Measurements from ENCODE around the gene MVK.

The MVK gene

GRCh38 chr12:109638735-109639134 is 65.1 kb downstream of the MVK start:
- no peak overlapping the region for H3K4me3 ChIP-seq (ENCODE audit: low read length)
- H3K27me3 ChIP-seq (ENCODE audit: control insufficient read depth, insufficient read depth, low read length) = no peaks in the 10 kb centered on the region
- H3K9ac ChIP-seq (ENCODE audit: low read length) = no peak overlapping the region
- H3K27ac ChIP-seq (ENCODE audit: low read depth, low read length) = no peak overlapping the region
- no peaks in the 10 kb centered on the region for H3K4me1 ChIP-seq (ENCODE audit: control insufficient read depth, insufficient read depth, low read length)
- H3K36me3 ChIP-seq (ENCODE audit: control insufficient read depth, insufficient read depth, low read length) = no peaks in the 10 kb centered on the region

GRCh38 chr12:109639151-109639872 is 65.7 kb downstream of the MVK start:
- Histone ChIP-seq H3K27ac (ENCODE audit: low read depth, low read length) (no peak overlapping the region), H3K36me3 (ENCODE audit: control insufficient read depth, insufficient read depth, low read length) (no peaks in the 10 kb centered on the region), H3K4me3 (ENCODE audit: low read length) (no peak overlapping the region), H3K9ac (ENCODE audit: low read length) (no peak overlapping the region), H3K4me1 (ENCODE audit: control insufficient read depth, insufficient read depth, low read length) (no peaks in the 10 kb centered on the region), H3K27me3 (ENCODE audit: control insufficient read depth, insufficient read depth, low read length) (no peaks in the 10 kb centered on the region)

DNA sequence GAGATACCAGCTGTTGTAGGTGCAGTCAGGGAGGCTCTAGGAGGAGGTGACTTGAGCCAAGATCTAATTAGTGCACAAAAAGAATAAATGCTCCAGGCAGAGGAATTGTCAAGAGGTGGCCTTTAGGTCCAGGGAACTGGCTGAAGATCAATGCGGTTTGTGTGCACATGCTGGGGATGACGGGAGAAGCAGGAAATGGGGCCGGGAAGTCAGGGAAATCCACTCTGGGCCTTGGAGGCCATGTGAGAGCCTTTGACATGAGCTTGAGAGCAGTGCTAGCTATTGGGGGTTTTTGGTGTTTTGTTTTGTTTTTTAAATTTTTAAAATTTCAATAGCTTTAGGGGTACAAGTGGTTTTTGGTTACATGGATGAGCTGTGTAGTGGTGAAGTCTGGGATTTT is 67.4 kb downstream of the MVK start:
- H3K27me3 ChIP-seq (ENCODE audit: control insufficient read depth, insufficient read depth, low read length) = no peaks in the 10 kb centered on the region
- H3K27ac ChIP-seq (ENCODE audit: low read depth, low read length) = no peak overlapping the region
- no peak overlapping the region for H3K4me3 ChIP-seq (ENCODE audit: low read length)
- H3K4me1 ChIP-seq (ENCODE audit: control insufficient read depth, insufficient read depth, low read length) = no peaks in the 10 kb centered on the region
- H3K36me3 ChIP-seq (ENCODE audit: control insufficient read depth, insufficient read depth, low read length) = no peaks in the 10 kb centered on the region
- H3K9ac ChIP-seq (ENCODE audit: low read length) = no peak overlapping the region

DNA sequence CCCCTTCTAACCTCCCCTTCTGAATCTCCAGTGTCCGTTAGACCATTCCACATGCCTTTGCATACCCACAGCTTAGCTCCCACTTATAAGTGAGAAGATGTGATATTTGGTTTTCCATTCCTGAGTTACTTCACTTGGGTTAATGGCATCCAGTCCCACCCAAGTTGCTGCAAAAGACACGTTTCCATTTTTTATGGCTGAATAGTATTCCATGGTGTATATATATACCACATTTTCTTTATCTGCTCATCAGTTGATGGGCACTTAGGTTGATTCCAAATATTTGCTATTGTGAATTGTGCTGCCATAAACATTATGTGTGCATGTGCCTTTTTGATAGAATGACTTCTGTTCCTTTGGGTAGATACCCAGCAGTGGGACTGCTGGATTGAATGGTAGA is 67.8 kb downstream of the MVK start:
- Histone ChIP-seq H3K27ac (ENCODE audit: low read depth, low read length) (no peak overlapping the region), H3K36me3 (ENCODE audit: control insufficient read depth, insufficient read depth, low read length) (no peaks in the 10 kb centered on the region), H3K9ac (ENCODE audit: low read length) (no peak overlapping the region), H3K4me1 (ENCODE audit: control insufficient read depth, insufficient read depth, low read length) (no peaks in the 10 kb centered on the region), H3K4me3 (ENCODE audit: low read length) (no peak overlapping the region), H3K27me3 (ENCODE audit: control insufficient read depth, insufficient read depth, low read length) (no peaks in the 10 kb centered on the region)

- Histone ChIP-seq H3K4me1 (ENCODE audit: control insufficient read depth, insufficient read depth, low read length) (no peaks in the 10 kb centered on the region), H3K27ac (ENCODE audit: low read depth, low read length) (no peak overlapping the region), H3K27me3 (ENCODE audit: control insufficient read depth, insufficient read depth, low read length) (no peaks in the 10 kb centered on the region), H3K9ac (ENCODE audit: low read length) (no peak overlapping the region), H3K36me3 (ENCODE audit: control insufficient read depth, insufficient read depth, low read length) (no peaks in the 10 kb centered on the region), H3K4me3 (ENCODE audit: low read length) (no peak overlapping the region)
Observed at GRCh38 chr12:109642506-109643132, 69.0 kb downstream of the MVK start.

DNA sequence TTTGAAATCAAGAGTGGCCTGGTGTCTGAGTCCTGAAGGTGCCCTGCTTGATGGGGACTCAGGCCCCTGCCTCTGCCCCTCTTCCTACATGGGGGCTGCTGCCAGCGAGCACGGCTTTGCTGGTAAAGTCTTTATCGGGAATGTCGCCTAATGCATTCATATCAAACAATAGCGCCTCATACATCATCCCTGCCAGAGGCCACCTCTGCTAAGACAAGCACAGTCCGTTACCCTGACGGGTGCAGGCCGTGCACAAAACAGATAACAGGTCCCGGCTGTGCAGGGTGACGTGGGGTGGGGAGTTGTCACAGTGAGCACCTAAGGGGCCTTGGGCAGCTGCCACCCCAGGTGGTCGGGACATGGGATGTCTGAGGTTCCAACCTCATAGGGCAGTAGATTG is 71.6 kb downstream of the MVK start:
- Histone ChIP-seq H3K27ac (ENCODE audit: low read depth, low read length) (no peak overlapping the region), H3K36me3 (ENCODE audit: control insufficient read depth, insufficient read depth, low read length) (no peaks in the 10 kb centered on the region), H3K27me3 (ENCODE audit: control insufficient read depth, insufficient read depth, low read length) (no peaks in the 10 kb centered on the region), H3K4me1 (ENCODE audit: control insufficient read depth, insufficient read depth, low read length) (no peaks in the 10 kb centered on the region), H3K4me3 (ENCODE audit: low read length) (no peak overlapping the region), H3K9ac (ENCODE audit: low read length) (no peak overlapping the region)

GRCh38 chr12:109645708-109646107 is 72.1 kb downstream of the MVK start:
- Histone ChIP-seq H3K9ac (ENCODE audit: low read length) (no peak overlapping the region), H3K27ac (ENCODE audit: low read depth, low read length) (no peak overlapping the region), H3K4me3 (ENCODE audit: low read length) (no peak overlapping the region), H3K27me3 (ENCODE audit: control insufficient read depth, insufficient read depth, low read length) (no peaks in the 10 kb centered on the region), H3K36me3 (ENCODE audit: control insufficient read depth, insufficient read depth, low read length) (no peaks in the 10 kb centered on the region), H3K4me1 (ENCODE audit: control insufficient read depth, insufficient read depth, low read length) (no peaks in the 10 kb centered on the region)
